AG04449 (cell line): ENCODE results near the gene CER1.

Experiments used
- CTCF ChIA-PET: fragments of 350-600 bp; formaldehyde crosslinking; extraction: SDS; loops from one replicate; lab custom pipeline; 2021; ENCODE audit warnings: antibody characterized with exemption; lab: Yijun Ruan, JAX
- POLR2A ChIA-PET: fragments of 400-600, 350-600 bp; formaldehyde crosslinking; extraction: SDS; loops from one replicate; lab custom pipeline; 2020; ENCODE audit warnings: antibody characterized with exemption, inconsistent platforms; lab: Yijun Ruan, JAX
- DNase-seq: peaks from one replicate; pipeline ENCODE4 v3.0.0-alpha.2; 2010; ENCODE audit warnings: low read depth, low spot score
- H3K4me3 ChIP-seq: 2 replicates; pipeline ENCODE4 v1.5.1; 2011; ENCODE audit warnings: low read depth, mild to moderate bottlenecking, control low read depth, low read length
- CTCF ChIP-seq: IDR thresholded peaks from one replicate; pipeline ENCODE4 v1.5.1; 2011; ENCODE audit warnings: mild to moderate bottlenecking, moderate library complexity, low read length, control low read depth, inconsistent platforms; ENCODE audit not compliant: insufficient read depth; ENCODE audit errors: missing control alignments

CER1 gene

GRCh38 chr9:14713187-14713767 lies 9.3 kb downstream of the CER1 start:
- DNase-seq = no peak
- TF ChIP-seq CTCF = no peak
- CTCF ChIA-PET = no interaction called here
- POLR2A ChIA-PET = no interaction called here
- no peak overlapping the region for H3K4me3 ChIP-seq

- H3K4me3 ChIP-seq = no peak overlapping the region
- no peak for TF ChIP-seq CTCF
- DNase-seq = peak; percentile 26
- ChIA-PET CTCF (interaction anchor here (1.5 to 1.6 kb wide), 3 partner anchors 10 to 59 kb away, joined by 3 to 5 read pairs (median 4); no protein-coding TSS in a partner anchor), POLR2A (no interaction called here)
Observed at GRCh38 chr9:14710804-14711203, 11.7 kb downstream of the CER1 start.

GRCh38 chr9:14706530-14707140 lies 15.9 kb downstream of the CER1 start:
- no peak overlapping the region for H3K4me3 ChIP-seq
- no peak for DNase-seq
- TF ChIP-seq CTCF = no peak
- POLR2A ChIA-PET = no interaction called here
- CTCF ChIA-PET = no interaction called here

- no peak overlapping the region for H3K4me3 ChIP-seq
- no peak for TF ChIP-seq CTCF
- DNase-seq = no peak
- ChIA-PET POLR2A (no interaction called here), CTCF (no interaction called here)
Observed at GRCh38 chr9:14705079-14705478, 17.5 kb downstream of the CER1 start.

- no peak for DNase-seq
- no peak overlapping the region for H3K4me3 ChIP-seq
- TF ChIP-seq CTCF = no peak
- ChIA-PET POLR2A (no interaction called here), CTCF (no interaction called here)
Observed at GRCh38 chr9:14704281-14704680, 18.3 kb downstream of the CER1 start.

GRCh38 chr9:14702200-14702720 lies 20.3 kb downstream of the CER1 start:
- no peak for TF ChIP-seq CTCF
- ChIA-PET CTCF (no interaction called here), POLR2A (no interaction called here)
- no peak for DNase-seq
- no peak overlapping the region for H3K4me3 ChIP-seq
